ENCODE measurements around the gene TAGLN3.

Gene TAGLN3

GRCh38 chr3:111998636-111999483 lies at the start of gene TAGLN3:
Gene TAGLN3 (plus strand): TSS chr3:111998922. CDS start chr3:111999423, 501 bp downstream.
- no peak for TF ChIP-seq CTCF (IDR thresholded peaks at IDR 0.05; ENCODE audit: control insufficient read depth, extremely low read depth, insufficient read depth)
- DNase-seq (ENCODE audit: low read depth) = no peak
- no peak within 1 kb of the TSS for H3K4me3 ChIP-seq (ENCODE audit: low read depth, low read length)

GRCh38 chr3:111949712-111950111 lies 49.0 kb upstream of the TAGLN3 start:
- no peak for TF ChIP-seq CTCF (IDR thresholded peaks at IDR 0.05; ENCODE audit: control insufficient read depth, extremely low read depth, insufficient read depth)
- H3K4me3 ChIP-seq (ENCODE audit: low read depth, low read length) = no peak overlapping the region
- no peak for DNase-seq (ENCODE audit: low read depth)

GRCh38 chr3:111951032-111951431 lies 47.7 kb upstream of the TAGLN3 start:
- no peak for DNase-seq (ENCODE audit: low read depth)
- TF ChIP-seq CTCF (IDR thresholded peaks at IDR 0.05; ENCODE audit: control insufficient read depth, extremely low read depth, insufficient read depth) = no peak
- H3K4me3 ChIP-seq (ENCODE audit: low read depth, low read length) = no peak overlapping the region

GRCh38 chr3:111952086-111952485 lies 46.6 kb upstream of the TAGLN3 start:
- no peak for DNase-seq (ENCODE audit: low read depth)
- TF ChIP-seq CTCF (IDR thresholded peaks at IDR 0.05; ENCODE audit: control insufficient read depth, extremely low read depth, insufficient read depth) = no peak
- no peak overlapping the region for H3K4me3 ChIP-seq (ENCODE audit: low read depth, low read length)

GRCh38 chr3:111952866-111953450 lies 45.8 kb upstream of the TAGLN3 start:
- DNase-seq (ENCODE audit: low read depth) = no peak
- TF ChIP-seq CTCF (IDR thresholded peaks at IDR 0.05; ENCODE audit: control insufficient read depth, extremely low read depth, insufficient read depth) = no peak
- no peak overlapping the region for H3K4me3 ChIP-seq (ENCODE audit: low read depth, low read length)

- DNase-seq (ENCODE audit: low read depth) = peak; percentile 67
- no peak overlapping the region for H3K4me3 ChIP-seq (ENCODE audit: low read depth, low read length)
- TF ChIP-seq CTCF (IDR thresholded peaks at IDR 0.05; ENCODE audit: control insufficient read depth, extremely low read depth, insufficient read depth) = no peak
These were observed 44.3 kb upstream of the TAGLN3 start for GRCh38 chr3:111954228-111954990.

All from LNCaP clone FGC (cell line).